Prostate gland (tissue), 2 donors: ENCODE measurements around the gene E2F3.

Experiments
- CTCF ChIP-seq, 4 experiments: fragments of 200-600 bp in 2 of 4; fragments of 450-650 bp in 2 of 4; sonication (generic) in 2 of 4; IDR thresholded peaks; 1 replicate in 3 of 4; 2 replicates in 1 of 4; pipeline ENCODE4 v1.5.1; 2016 to 2019; ENCODE audit warnings: antibody characterized with exemption in 4 of 4, mild to moderate bottlenecking in 2 of 4, moderate library complexity in 2 of 4
- POLR2A ChIP-seq: fragments of 450-650 bp; IDR thresholded peaks from one replicate; pipeline ENCODE4 v1.6.1; 2016; ENCODE audit warnings: antibody characterized with exemption, mild to moderate bottlenecking
- POLR2AphosphoS5 ChIP-seq: sonication (generic); formaldehyde crosslinking; IDR thresholded peaks from one replicate; pipeline ENCODE4 v1.6.1; 2017; ENCODE audit warnings: antibody characterized with exemption

GRCh38 chr6:20386218-20386617 is 15.5 kb upstream of the E2F3 start:
- TF ChIP-seq POLR2A, result no peak
- no peak for TF ChIP-seq CTCF (IDR thresholded peaks at IDR 0.05)
- no peak for TF ChIP-seq POLR2AphosphoS5
